H1 (cell line): ENCODE data around the gene PRXL2A. TPM values are rescaled to one million over a fixed set of nuclear protein-coding genes. Genes with fewer than 3 reads are reported as not detected.

Source experiments
- GABPA ChIP-seq: IDR thresholded peaks from 2 replicates; pipeline ENCODE4 v1.6.1; 2011; ENCODE audit warnings: mild to moderate bottlenecking, low read length, moderate library complexity, borderline replicate concordance; ENCODE audit not compliant: insufficient read depth
- HDAC2 ChIP-seq, 2 experiments: fragments of 300-600 bp in 1 of 2; sonication (generic) in 1 of 2; IDR thresholded peaks; 2 replicates each; pipeline ENCODE4 v1.6.1; 2011 to 2012; ENCODE audit warnings: low read depth in 2 of 2, low read length in 2 of 2, mild to moderate bottlenecking in 2 of 2, moderate library complexity in 2 of 2, borderline replicate concordance in 1 of 2, inconsistent platforms in 1 of 2
- JUND ChIP-seq: IDR thresholded peaks from 2 replicates; pipeline ENCODE4 v1.6.1; 2011; ENCODE audit warnings: mild to moderate bottlenecking, improper control_type of control experiment, low read length
- KDM4A ChIP-seq: IDR thresholded peaks from one replicate; pipeline ENCODE4 v1.7.1; 2012; ENCODE audit warnings: low read depth, mild to moderate bottlenecking, moderate library complexity, low read length, inconsistent platforms; ENCODE audit not compliant: severe bottlenecking
- SIRT6 ChIP-seq: IDR thresholded peaks from one replicate; pipeline ENCODE4 v1.7.1; 2012; ENCODE audit warnings: low read length, inconsistent platforms
- SUZ12 ChIP-seq: fragments of 200-600 bp; sonication (generic); IDR thresholded peaks from 2 replicates; pipeline ENCODE4 v1.6.1; 2012; ENCODE audit warnings: mild to moderate bottlenecking, inconsistent platforms, low read length, moderate library complexity, mixed read lengths
- TAF1 ChIP-seq: IDR thresholded peaks from 2 replicates; pipeline ENCODE4 v1.6.1; 2011; ENCODE audit warnings: mild to moderate bottlenecking, low read depth, low read length
- TAF7 ChIP-seq: optimal IDR thresholded peaks from 2 replicates; pipeline ENCODE3; 2011; ENCODE audit warnings: low read depth, mild to moderate bottlenecking, inconsistent platforms, low read length, moderate library complexity, borderline replicate concordance
- polyA plus RNA-seq, 7 experiments: library from polyadenylated mRNA; depleted of rRNA in 3 of 7; stranded (reverse) in 5 of 7; unstranded in 2 of 7; fragments of >200 nt in 5 of 7; fragments of 200-250 nt in 2 of 7; gene quantifications; 1 replicate in 5 of 7; 2 replicates in 1 of 7; 4 replicates in 1 of 7; pipeline versions ENCODE4 v1.2.1 to v1.2.3, GENCODE V29; 2011 to 2013; ENCODE audit warnings: missing spikeins in 2 of 7, mixed read lengths in 2 of 7
- total RNA-seq: library from RNA; stranded (reverse); fragmentation: NEBNext Ultra II Directional; extraction: Animal tissue kit (Norgen Biotek cat#: 25700); gene quantifications from 2 replicates; pipeline ENCODE4 v1.2.1, GENCODE V29; 2021

Gene PRXL2A
- total and polyA plus RNA-seq, 2 of the 8 experiments (the other 6 are each of a cell fraction or from before 2014, with no cell fraction given) = 13.4 to 58.3 TPM

- TF ChIP-seq TAF1 (no peak), TAF7 (no peak), KDM4A (no peak), JUND (no peak), SIRT6 (no peak), HDAC2 (IDR thresholded peaks at IDR 0.05; ENCODE audit: borderline replicate concordance in 1 of 2, low read depth in 2 of 2, low read length in 2 of 2) (no peak), GABPA (no peak), SUZ12 (no peak)
- TF ChIP-seq, all 59 proteins: peak for 0
Measured at GRCh38 chr10:80455461-80456349, 47.4 kb downstream of the PRXL2A start (continued).
